NB4 (cell line): Measurements from ENCODE around the gene GPANK1.

Source experiments
- DNase-seq: peaks from one replicate; pipeline ENCODE4 v3.0.0; 2010; ENCODE audit warnings: low read depth
- H3K4me3 ChIP-seq: one replicate; pipeline ENCODE4 v1.5.1; 2011; ENCODE audit warnings: mild to moderate bottlenecking, low read depth, low read length, moderate library complexity
- MYC ChIP-seq: IDR thresholded peaks from 2 replicates; pipeline ENCODE4 v1.6.1; 2011; ENCODE audit warnings: low read depth, low read length
- POLR2A ChIP-seq: IDR thresholded peaks from 2 replicates; pipeline ENCODE4 v1.6.1; 2011; ENCODE audit warnings: mild to moderate bottlenecking; ENCODE audit not compliant: insufficient read length; ENCODE audit errors: extremely low read depth
- TF ChIP-seq, protein P1 (sequence below): IDR thresholded peaks from 2 replicates; pipeline ENCODE4 v1.6.1; 2011; ENCODE audit warnings: low read depth, low read length
- TF ChIP-seq, protein P2 (sequence below): IDR thresholded peaks from one replicate; pipeline ENCODE4 v1.5.1; 2012; ENCODE audit warnings: low read depth, low read length

The GPANK1 gene

DNA sequence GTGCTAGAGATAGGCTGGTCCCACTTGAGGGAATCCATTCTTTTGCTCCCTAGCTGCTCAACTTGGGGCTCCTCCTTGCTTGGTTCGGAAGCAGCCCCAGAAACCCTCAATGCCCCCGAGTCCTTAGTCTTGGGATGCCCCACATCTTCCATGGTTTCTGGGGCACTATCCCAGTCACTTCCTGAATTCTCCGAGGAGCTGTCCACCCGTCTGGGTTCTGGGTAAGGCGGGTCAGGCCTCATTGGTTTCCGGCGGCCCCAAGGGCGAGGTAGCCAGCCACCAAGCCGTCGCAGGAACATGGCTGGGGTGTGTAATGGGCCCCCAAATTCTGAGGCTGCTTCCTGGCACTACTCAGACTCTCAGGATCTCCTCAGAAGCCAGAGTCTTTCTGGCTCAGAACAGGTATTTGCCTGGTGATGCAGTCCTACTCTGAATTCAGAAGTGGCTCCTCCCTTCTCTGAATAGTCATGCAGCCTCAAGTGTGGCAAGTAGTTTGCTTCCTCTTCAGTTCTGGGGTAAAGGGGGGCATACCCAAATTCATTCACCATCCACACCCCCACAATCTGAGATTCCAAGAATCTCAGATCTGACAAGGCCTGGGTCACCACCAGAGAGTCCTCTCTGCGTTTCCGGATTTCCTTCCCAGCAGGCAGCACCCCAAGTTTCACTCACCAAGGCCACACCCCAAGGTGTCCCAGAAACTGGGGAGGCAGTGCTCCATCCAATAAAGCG, 5.0 kb downstream of the GPANK1 start:
- peak overlapping the region; percentile 90 for H3K4me3 ChIP-seq
- TF ChIP-seq, protein P1, sequence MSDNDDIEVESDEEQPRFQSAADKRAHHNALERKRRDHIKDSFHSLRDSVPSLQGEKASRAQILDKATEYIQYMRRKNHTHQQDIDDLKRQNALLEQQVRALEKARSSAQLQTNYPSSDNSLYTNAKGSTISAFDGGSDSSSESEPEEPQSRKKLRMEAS, result no peak
- TF ChIP-seq POLR2A (no peak), MYC (no peak)
- TF ChIP-seq, protein P2, sequence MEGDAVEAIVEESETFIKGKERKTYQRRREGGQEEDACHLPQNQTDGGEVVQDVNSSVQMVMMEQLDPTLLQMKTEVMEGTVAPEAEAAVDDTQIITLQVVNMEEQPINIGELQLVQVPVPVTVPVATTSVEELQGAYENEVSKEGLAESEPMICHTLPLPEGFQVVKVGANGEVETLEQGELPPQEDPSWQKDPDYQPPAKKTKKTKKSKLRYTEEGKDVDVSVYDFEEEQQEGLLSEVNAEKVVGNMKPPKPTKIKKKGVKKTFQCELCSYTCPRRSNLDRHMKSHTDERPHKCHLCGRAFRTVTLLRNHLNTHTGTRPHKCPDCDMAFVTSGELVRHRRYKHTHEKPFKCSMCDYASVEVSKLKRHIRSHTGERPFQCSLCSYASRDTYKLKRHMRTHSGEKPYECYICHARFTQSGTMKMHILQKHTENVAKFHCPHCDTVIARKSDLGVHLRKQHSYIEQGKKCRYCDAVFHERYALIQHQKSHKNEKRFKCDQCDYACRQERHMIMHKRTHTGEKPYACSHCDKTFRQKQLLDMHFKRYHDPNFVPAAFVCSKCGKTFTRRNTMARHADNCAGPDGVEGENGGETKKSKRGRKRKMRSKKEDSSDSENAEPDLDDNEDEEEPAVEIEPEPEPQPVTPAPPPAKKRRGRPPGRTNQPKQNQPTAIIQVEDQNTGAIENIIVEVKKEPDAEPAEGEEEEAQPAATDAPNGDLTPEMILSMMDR, result no peak
- DNase-seq, result peak; percentile 62

DNA sequence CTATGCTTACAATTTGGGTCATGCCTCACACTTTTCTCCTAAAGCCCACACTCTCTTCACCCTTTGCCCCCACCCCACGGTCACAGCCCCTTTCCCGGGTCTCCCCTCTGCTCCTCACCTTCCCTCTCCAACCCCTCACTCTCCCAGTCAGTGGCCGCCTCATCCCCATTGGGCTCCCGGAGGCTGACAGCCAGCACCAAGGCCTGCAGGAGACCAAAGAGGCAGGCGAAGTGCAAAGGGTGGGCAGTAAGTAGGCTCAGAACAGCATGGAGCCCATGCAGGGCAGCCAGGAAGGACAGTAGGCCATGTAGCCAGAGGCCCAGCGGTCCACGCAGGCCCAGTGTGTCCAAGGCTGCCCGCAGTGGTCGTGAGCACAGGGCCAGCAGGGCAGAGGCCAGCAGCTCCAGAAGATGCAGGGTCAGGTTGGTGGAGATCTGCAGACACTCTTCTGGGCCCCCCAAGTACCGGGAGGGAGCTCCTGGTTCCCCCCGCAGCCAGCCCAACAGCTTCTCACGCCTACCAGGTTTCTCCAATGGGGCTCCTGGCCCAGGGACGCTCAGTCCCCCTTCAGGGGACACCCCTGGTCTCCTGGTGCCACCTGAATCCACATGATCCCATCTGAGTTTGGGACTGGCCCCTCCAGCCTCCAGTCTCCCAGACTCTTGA, 5.7 kb downstream of the GPANK1 start:
- DNase-seq, result no peak
- TF ChIP-seq MYC, result no peak
- TF ChIP-seq, protein P2, result no peak
- peak overlapping the region; percentile 90 for H3K4me3 ChIP-seq

DNA sequence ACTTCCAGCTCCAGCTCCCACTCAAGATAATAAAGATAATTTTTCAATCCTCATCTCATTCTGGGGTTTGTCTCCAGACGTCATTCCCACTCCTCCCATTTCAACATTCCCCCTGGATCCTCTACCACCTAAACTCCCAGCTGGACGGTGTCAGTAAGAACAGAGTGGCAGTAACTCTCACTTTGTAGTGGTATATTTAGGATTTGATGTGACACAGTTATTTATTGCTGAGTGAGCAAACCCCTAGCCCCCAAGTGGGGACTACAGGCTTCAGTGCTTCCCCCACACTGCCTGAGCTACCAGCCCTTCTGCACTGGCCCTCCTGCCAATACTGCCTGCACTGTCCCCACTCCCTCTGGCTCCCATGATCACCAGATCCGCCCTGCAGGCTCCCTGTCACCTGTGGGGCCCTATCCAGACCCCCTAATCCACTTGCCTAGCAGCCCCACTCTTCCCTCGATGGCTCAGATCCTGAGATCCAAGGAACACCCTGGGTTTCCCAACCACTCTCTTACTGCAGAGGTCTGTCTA, 6.6 kb downstream of the GPANK1 start:
- H3K4me3 ChIP-seq, result peak overlapping the region; percentile 6

DNA sequence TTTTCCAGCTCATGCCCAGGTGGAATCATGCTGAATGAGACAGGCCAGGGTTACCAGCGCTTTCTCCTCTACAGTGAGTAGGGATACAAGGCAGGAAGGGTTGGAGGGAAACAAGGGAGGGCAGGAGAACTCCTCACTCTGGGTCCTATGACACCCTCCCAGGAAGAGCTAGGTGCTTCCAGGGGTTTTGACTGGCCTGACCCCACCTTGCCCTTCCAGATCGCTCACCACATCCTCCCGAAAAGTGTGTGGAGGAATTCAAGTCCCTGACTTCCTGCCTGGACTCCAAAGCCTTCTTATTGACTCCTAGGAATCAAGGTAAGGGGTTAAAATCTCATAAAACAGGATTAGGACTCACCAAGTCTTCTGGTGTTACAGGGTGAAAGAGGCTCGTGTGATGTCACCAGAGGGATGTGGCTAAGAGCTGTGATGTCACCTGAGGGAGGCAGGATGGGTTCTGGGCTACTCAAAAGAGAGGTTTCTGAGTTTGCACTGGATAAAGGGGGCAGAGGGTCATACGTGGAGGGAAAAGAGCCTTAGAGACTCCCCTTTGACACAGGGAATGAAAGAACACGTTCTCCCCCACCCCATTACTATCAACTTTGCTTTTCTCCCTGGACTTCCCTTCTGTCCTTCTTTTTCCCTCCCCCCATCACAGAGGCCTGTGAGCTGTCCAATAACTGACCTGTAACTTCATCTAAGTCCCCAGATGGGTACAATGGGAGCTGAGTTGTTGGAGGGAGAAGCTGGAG, 7.2 kb downstream of the GPANK1 start:
- DNase-seq, result peak; percentile 37
- H3K4me3 ChIP-seq, result peak overlapping the region; percentile 11
- TF ChIP-seq, protein P1, result no peak
- TF ChIP-seq POLR2A (no peak), MYC (no peak)
- TF ChIP-seq, protein P2, result no peak

More for the DNA sequence above, 6.6 kb downstream of the GPANK1 start:
- no peak for TF ChIP-seq POLR2A
- TF ChIP-seq, protein P1, result no peak
- TF ChIP-seq, protein P2, result no peak
- TF ChIP-seq MYC, result no peak
- DNase-seq, result no peak

DNA sequence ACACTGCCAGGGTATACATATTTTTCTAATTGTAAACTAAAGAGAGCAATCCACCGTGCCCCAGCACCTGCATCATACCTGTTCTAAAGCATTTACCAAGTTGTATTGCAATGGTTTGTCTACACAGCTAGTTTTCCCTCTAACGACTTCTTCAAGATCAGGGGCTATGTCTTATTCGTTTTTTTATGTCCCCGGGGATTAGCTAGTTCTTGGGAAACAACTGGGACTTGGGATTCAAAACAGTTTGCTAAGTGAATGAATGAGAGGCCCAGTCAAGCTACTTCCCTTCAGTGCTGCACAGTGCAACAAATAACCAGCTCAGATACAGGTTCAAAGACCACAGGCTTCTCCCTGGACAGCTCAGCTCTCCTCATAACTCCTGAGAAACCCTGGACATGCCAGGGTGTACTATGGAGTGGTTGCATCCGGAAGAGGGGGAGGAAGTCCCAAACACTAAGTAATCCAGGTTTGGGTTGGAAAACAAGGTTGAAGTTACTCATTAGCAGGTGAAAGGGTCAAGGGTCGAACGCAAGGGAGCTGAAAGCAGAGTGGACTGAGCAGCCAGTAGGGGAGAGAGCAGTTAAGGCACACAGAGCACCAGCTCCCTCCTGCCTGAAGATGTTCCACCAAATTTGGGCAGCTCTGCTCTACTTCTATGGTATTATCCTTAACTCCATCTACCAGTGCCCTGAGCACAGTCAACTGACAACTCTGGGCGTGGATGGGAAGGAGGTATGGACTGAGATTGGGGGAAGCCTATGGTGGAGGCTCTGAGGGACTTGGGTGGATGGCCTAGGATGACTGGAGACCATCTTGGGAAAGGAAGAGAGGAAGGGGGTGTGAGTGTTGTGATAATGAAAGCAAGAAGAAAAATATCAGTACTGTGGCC, 9.2 kb downstream of the GPANK1 start, which contains the start of gene APOM:
Gene APOM, plus strand, starts transcription at position 546 of the 889 bp plus-strand sequence. Its CDS starts 73 bp downstream, at position 619.
- no peak for TF ChIP-seq POLR2A
- TF ChIP-seq, protein P1, result no peak
- TF ChIP-seq, protein P2, result no peak
- TF ChIP-seq MYC, result no peak
- DNase-seq, result no peak
- no peak within 1 kb of the TSS for H3K4me3 ChIP-seq
